H1 (cell line): ENCODE measurements around the gene PANX1. TPM values are rescaled to one million over a fixed set of nuclear protein-coding genes. Genes with fewer than 3 reads are reported as not detected.

Experiments used
- CTCF ChIA-PET: fragments of 300-600 bp; sonication (Branson Sonifier 250); formaldehyde crosslinking; loops from one replicate; lab custom pipeline; 2021; ENCODE audit not compliant: partially characterized antibody; lab: Charles Lee
- POLR2A ChIA-PET: fragments of 300-600 bp; sonication (Branson Sonifier 250); formaldehyde crosslinking; loops from one replicate; lab custom pipeline; 2021; ENCODE audit warnings: inconsistent platforms; ENCODE audit not compliant: partially characterized antibody; lab: Charles Lee
- DNase-seq, 2 experiments: peaks; one replicate each; pipeline versions ENCODE4 v3.0.0 to v3.0.0-alpha.2; 2010 to 2022; ENCODE audit warnings: low spot score in 2 of 2, low read depth in 1 of 2, mixed read lengths in 1 of 2
- FAIRE-seq: peaks from 2 replicates; lab custom pipeline; 2011; peaks lifted over from hg19 to GRCh38; lab: Jason Lieb, UNC
- H2AFZ ChIP-seq: 2 replicates; pipeline ENCODE4 v1.8.1; 2012; ENCODE audit warnings: low read length, inconsistent platforms
- H2AK5ac ChIP-seq: 2 replicates; pipeline ENCODE4 v1.6.1; 2013; ENCODE audit warnings: low read depth, low read length
- H2BK120ac ChIP-seq: replicated peaks from 2 replicates; pipeline ENCODE3; 2013; ENCODE audit warnings: low read depth, low read length, inconsistent platforms
- H2BK12ac ChIP-seq: 2 replicates; pipeline ENCODE4 v1.6.1; 2013; ENCODE audit warnings: low read depth, low read length
- H2BK15ac ChIP-seq: 2 replicates; pipeline ENCODE4 v1.6.1; 2013; ENCODE audit warnings: low read length
- H2BK20ac ChIP-seq: 2 replicates; pipeline ENCODE4 v1.6.1; 2013; ENCODE audit warnings: low read length
- H2BK5ac ChIP-seq: 2 replicates; pipeline ENCODE4 v1.6.1; 2013; ENCODE audit warnings: low read depth, low read length
- H3K14ac ChIP-seq: 2 replicates; pipeline ENCODE4 v1.6.1; 2013; ENCODE audit warnings: inconsistent platforms; ENCODE audit not compliant: insufficient read length
- H3K18ac ChIP-seq: 2 replicates; pipeline ENCODE4 v1.6.1; 2013; ENCODE audit warnings: low read length; ENCODE audit errors: extremely low read depth
- H3K23ac ChIP-seq: 2 replicates; pipeline ENCODE4 v1.6.1; 2013; ENCODE audit warnings: inconsistent platforms; ENCODE audit not compliant: insufficient read length
- H3K23me2 ChIP-seq: 2 replicates; pipeline ENCODE4 v1.6.1; 2013; ENCODE audit warnings: low read depth, low read length
- H3K27ac ChIP-seq: 2 replicates; pipeline ENCODE4 v1.6.1; 2011; ENCODE audit warnings: low read depth, low read length, inconsistent platforms
- H3K27me3 ChIP-seq, 4 experiments: replicated peaks in 1 of 4; 1 replicate in 1 of 4; 2 replicates in 3 of 4; pipeline versions ENCODE4 v1.6.1 to v1.8.1; 2011 to 2013; ENCODE audit warnings: low read length in 3 of 4, mild to moderate bottlenecking in 3 of 4, inconsistent platforms in 2 of 4, mixed read lengths in 2 of 4, moderate library complexity in 1 of 4; ENCODE audit not compliant: control insufficient read depth in 3 of 4, insufficient read depth in 3 of 4; ENCODE audit errors: extremely low read depth in 1 of 4
- H3K36me3 ChIP-seq, 4 experiments: 2 replicates each; pipeline versions ENCODE4 v1.6.1 to v1.8.1; 2011 to 2013; ENCODE audit warnings: mild to moderate bottlenecking in 4 of 4, low read length in 3 of 4, moderate library complexity in 2 of 4, control low read depth in 1 of 4, inconsistent platforms in 1 of 4; ENCODE audit not compliant: insufficient read depth in 4 of 4, control insufficient read depth in 2 of 4
- H3K4ac ChIP-seq: replicated peaks from 2 replicates; pipeline ENCODE3; 2013; ENCODE audit warnings: low read length, low read depth, mixed read lengths, inconsistent platforms; ENCODE audit not compliant: insufficient read length
- H3K4me1 ChIP-seq, 4 experiments: replicated peaks in 1 of 4; 1 replicate in 1 of 4; 2 replicates in 3 of 4; pipeline versions ENCODE4 v1.6.1 to v1.8.1; 2011 to 2013; ENCODE audit warnings: low read length in 3 of 4, inconsistent platforms in 2 of 4, mixed read lengths in 1 of 4; ENCODE audit not compliant: insufficient read depth in 4 of 4, control insufficient read depth in 3 of 4
- H3K4me2 ChIP-seq, 2 experiments: 2 replicates each; pipeline versions ENCODE4 v1.6.1 to v1.8.1; 2011 to 2013; ENCODE audit warnings: low read depth in 2 of 2, low read length in 2 of 2, control low read depth in 1 of 2, inconsistent platforms in 1 of 2, mild to moderate bottlenecking in 1 of 2; ENCODE audit not compliant: insufficient read depth in 1 of 2
- H3K4me3 ChIP-seq, 4 experiments: fragments of 200-600, 300-600 bp in 1 of 4; sonication (generic), shearing (Covaris generic), sonication (Bioruptor Twin) in 1 of 4; 2 replicates each; pipeline versions ENCODE4 v1.5.1 to v1.8.1; 2011 to 2016; ENCODE audit warnings: low read length in 4 of 4, low read depth in 3 of 4, control low read depth in 2 of 4, inconsistent platforms in 2 of 4, mild to moderate bottlenecking in 2 of 4, mixed read lengths in 1 of 4, moderate library complexity in 1 of 4; ENCODE audit not compliant: insufficient read depth in 2 of 4; ENCODE audit errors: extremely low read depth in 1 of 4
- H3K56ac ChIP-seq: replicated peaks from 2 replicates; pipeline ENCODE3; 2013; ENCODE audit warnings: low read depth, mild to moderate bottlenecking, mixed read lengths, low read length, inconsistent platforms; ENCODE audit not compliant: insufficient read length
- H3K79me1 ChIP-seq: 2 replicates; pipeline ENCODE4 v1.6.1; 2013; ENCODE audit warnings: low read depth, low read length, control low read depth
- H3K79me2 ChIP-seq, 2 experiments: 2 replicates each; pipeline versions ENCODE4 v1.6.1 to v1.8.1; 2012 to 2013; ENCODE audit warnings: low read length in 2 of 2, mild to moderate bottlenecking in 2 of 2, inconsistent platforms in 1 of 2; ENCODE audit not compliant: insufficient read depth in 2 of 2, control insufficient read depth in 1 of 2
- H3K9ac ChIP-seq, 4 experiments: replicated peaks in 1 of 4; 1 replicate in 1 of 4; 2 replicates in 3 of 4; pipeline versions ENCODE4 v1.6.1 to v1.8.1; 2011 to 2013; ENCODE audit warnings: low read depth in 3 of 4, low read length in 3 of 4, control low read depth in 2 of 4, mild to moderate bottlenecking in 2 of 4, moderate library complexity in 2 of 4, inconsistent platforms in 1 of 4; ENCODE audit errors: extremely low read depth in 1 of 4
- H3K9me3 ChIP-seq, 2 experiments: 2 replicates each; pipeline versions ENCODE4 v1.6.1 to v1.8.1; 2012 to 2013; ENCODE audit warnings: mild to moderate bottlenecking in 2 of 2, moderate library complexity in 2 of 2, control low read depth in 1 of 2, inconsistent platforms in 1 of 2, low read depth in 1 of 2, low read length in 1 of 2, mixed read lengths in 1 of 2; ENCODE audit not compliant: insufficient read depth in 2 of 2
- H4K20me1 ChIP-seq, 2 experiments: replicated peaks in 1 of 2; 2 replicates each; pipeline versions ENCODE3 to v1.8.1; 2011 to 2013; ENCODE audit warnings: inconsistent platforms in 2 of 2, low read length in 2 of 2, mild to moderate bottlenecking in 1 of 2; ENCODE audit not compliant: insufficient read depth in 2 of 2, control insufficient read depth in 1 of 2
- H4K5ac ChIP-seq: 2 replicates; pipeline ENCODE4 v1.6.1; 2013; ENCODE audit warnings: low read length, low read depth, mixed read lengths, inconsistent platforms; ENCODE audit not compliant: insufficient read length
- H4K8ac ChIP-seq: 2 replicates; pipeline ENCODE4 v1.8.0; 2013; ENCODE audit warnings: mild to moderate bottlenecking, moderate library complexity, low read length, inconsistent platforms; ENCODE audit not compliant: insufficient read depth; ENCODE audit errors: extremely low read depth
- H4K91ac ChIP-seq: replicated peaks from 2 replicates; pipeline ENCODE3; 2013; ENCODE audit warnings: low read length, mixed read lengths, inconsistent platforms; ENCODE audit not compliant: insufficient read length
- GTF2F1 ChIP-seq: IDR thresholded peaks from 2 replicates; pipeline ENCODE4 v1.6.1; 2012; ENCODE audit warnings: low read depth, low read length, improper control_type of control experiment, borderline replicate concordance
- KDM4A ChIP-seq: IDR thresholded peaks from one replicate; pipeline ENCODE4 v1.7.1; 2012; ENCODE audit warnings: low read depth, mild to moderate bottlenecking, moderate library complexity, low read length, inconsistent platforms; ENCODE audit not compliant: severe bottlenecking
- POLR2A ChIP-seq, 2 experiments: IDR thresholded peaks; 1 replicate in 1 of 2; 2 replicates in 1 of 2; pipeline ENCODE4 v1.6.1; 2011; ENCODE audit warnings: low read depth in 2 of 2, low read length in 2 of 2, mild to moderate bottlenecking in 2 of 2; ENCODE audit errors: control extremely low read depth in 1 of 2
- polyA plus RNA-seq, 7 experiments: library from polyadenylated mRNA; depleted of rRNA in 3 of 7; stranded (reverse) in 5 of 7; unstranded in 2 of 7; fragments of >200 nt in 5 of 7; fragments of 200-250 nt in 2 of 7; gene quantifications; 1 replicate in 5 of 7; 2 replicates in 1 of 7; 4 replicates in 1 of 7; pipeline versions ENCODE4 v1.2.1 to v1.2.3, GENCODE V29; 2011 to 2013; ENCODE audit warnings: missing spikeins in 2 of 7, mixed read lengths in 2 of 7
- total RNA-seq: library from RNA; stranded (reverse); fragmentation: NEBNext Ultra II Directional; extraction: Animal tissue kit (Norgen Biotek cat#: 25700); gene quantifications from 2 replicates; pipeline ENCODE4 v1.2.1, GENCODE V29; 2021

The PANX1 gene
- total and polyA plus RNA-seq, 2 of the 8 experiments (the other 6 are each of a cell fraction or from before 2014, with no cell fraction given) = 15.9 to 35.2 TPM

GRCh38 chr11:94185416-94186084 lies 56.9 kb downstream of the PANX1 start:
- Histone ChIP-seq H3K23ac (no peak overlapping the region), H3K4me2 (no peak overlapping the region), H3K23me2 (no peaks in the 10 kb centered on the region), H4K20me1 (peaks cover 0 to 4% of the 10 kb centered on the region in 2 experiments), H3K27ac (no peak overlapping the region), H2BK120ac (no peak overlapping the region), H2BK20ac (no peak overlapping the region), H3K79me1 (no peaks in the 10 kb centered on the region), H2BK15ac (no peak overlapping the region), H3K27me3 (peaks cover 0 to 1% (median 0%) of the 10 kb centered on the region in 4 experiments; a peak in 1 of 7 replicates), H2BK5ac (no peak overlapping the region), H3K36me3 (peaks cover 3 to 32% (median 13%) of the 10 kb centered on the region in 4 experiments), H3K4me1 (peaks cover 0 to 14% (median 9%) of the 10 kb centered on the region in 4 experiments; a peak in 5 of 7 replicates), H3K9ac (no peak overlapping the region), H3K56ac (no peak overlapping the region), H3K4me3 (no peak overlapping the region), H3K18ac (no peak overlapping the region), H2AK5ac (no peak overlapping the region), H3K4ac (no peak overlapping the region), H3K79me2 (peaks cover 0 to 8% of the 10 kb centered on the region in 2 experiments; a peak in 2 of 4 replicates), H3K14ac (no peak overlapping the region), H2BK12ac (no peak overlapping the region), H4K8ac (no peak overlapping the region), H4K5ac (no peak overlapping the region), H4K91ac (no peak overlapping the region), H3K9me3 (no peaks in the 10 kb centered on the region), H2AFZ (no peak overlapping the region)
- DNase-seq (no peak), FAIRE-seq (no peak)
- CTCF ChIA-PET = interaction anchor here (0.7 to 11.1 kb wide), 12 partner anchors 8 to 320 kb away, joined by 3 to 127 read pairs (median 24); no protein-coding TSS in a partner anchor
- TF ChIP-seq KDM4A (no peak), GTF2F1 (no peak), POLR2A (IDR thresholded peaks at IDR 0.05; ENCODE audit: control extremely low read depth in 1 of 2, low read depth in 2 of 2, low read length in 2 of 2) (no peak)
- POLR2A ChIA-PET = interaction anchor here (0.8 kb wide), 1 partner anchor 13 kb away, joined by 3 read pairs; no protein-coding TSS in a partner anchor
